GM23338 (cell line): Measurements from ENCODE around the gene FMN2. TPM values are rescaled to one million over a fixed set of nuclear protein-coding genes. Genes with fewer than 3 reads are reported as not detected.

ENCODE experiments used
- ATAC-seq: fragments of 200-7000 bp; cut with Tn5 transposase; 3 replicates; pipeline ENCODE4 v1.9.1; 2020
- DNase-seq: peaks from one replicate; pipeline ENCODE4 v3.0.0-alpha.2; 2015; ENCODE audit warnings: low spot score
- H2AFZ ChIP-seq: fragments of 200-600 bp; sonication (generic); 2 replicates; pipeline ENCODE4 v1.8.0; 2016; ENCODE audit warnings: antibody characterized with exemption, mild to moderate bottlenecking, moderate library complexity
- H3F3A ChIP-seq: fragments of 200-600 bp; sonication (generic); replicated peaks from 2 replicates; pipeline ENCODE4 v1.8.0; 2017; ENCODE audit warnings: antibody characterized with exemption, mixed run types, low read depth
- H3K27ac ChIP-seq: fragments of 200-600 bp; sonication (generic); 2 replicates; pipeline ENCODE4 v1.6.1; 2016; ENCODE audit warnings: low read depth
- H3K27me3 ChIP-seq: fragments of 200-600 bp; sonication (generic); 2 replicates; pipeline ENCODE4 v1.8.0; 2016; ENCODE audit warnings: mild to moderate bottlenecking, mixed run types, moderate library complexity; ENCODE audit not compliant: insufficient read depth
- H3K36me3 ChIP-seq: fragments of 200-600 bp; sonication (generic); 2 replicates; pipeline ENCODE4 v1.8.0; 2016; ENCODE audit warnings: mild to moderate bottlenecking; ENCODE audit not compliant: insufficient read depth
- H3K4me1 ChIP-seq: fragments of 200-600 bp; sonication (generic); 2 replicates; pipeline ENCODE4 v1.8.0; 2016; ENCODE audit warnings: mild to moderate bottlenecking, moderate library complexity; ENCODE audit not compliant: insufficient read depth
- H3K4me2 ChIP-seq: fragments of 200-600 bp; sonication (generic); 2 replicates; pipeline ENCODE4 v1.7.1; 2017; ENCODE audit warnings: mixed run types
- H3K4me3 ChIP-seq: fragments of 200-600 bp; sonication (generic); 2 replicates; pipeline ENCODE4 v1.6.1; 2016; ENCODE audit warnings: mixed run types
- H3K79me2 ChIP-seq: fragments of 200-600 bp; sonication (generic); replicated peaks from 2 replicates; pipeline ENCODE4 v1.8.0; 2017; ENCODE audit warnings: mild to moderate bottlenecking; ENCODE audit not compliant: insufficient read depth
- H3K9me2 ChIP-seq: fragments of 200-600 bp; sonication (generic); 2 replicates; pipeline ENCODE4 v1.8.0; 2017; ENCODE audit not compliant: insufficient read depth
- H4K20me1 ChIP-seq: fragments of 200-600 bp; sonication (generic); replicated peaks from 2 replicates; pipeline ENCODE4 v1.8.0; 2017; ENCODE audit warnings: mild to moderate bottlenecking; ENCODE audit not compliant: insufficient read depth
- H3K27ac Mint-ChIP-seq: 2 replicates; pipeline ENCODE4 v1.8.0; 2020; ENCODE audit warnings: inconsistent platforms, mild to moderate bottlenecking, moderate library complexity, mixed read lengths
- H3K27me3 Mint-ChIP-seq: 3 replicates; pipeline ENCODE4 v1.8.0; 2022; ENCODE audit warnings: low read depth, mild to moderate bottlenecking, moderate library complexity, mixed read lengths, inconsistent platforms; ENCODE audit not compliant: insufficient read depth, poor library complexity
- H3K36me3 Mint-ChIP-seq: 3 replicates; pipeline ENCODE4 v1.8.0; 2021; ENCODE audit warnings: low read depth, mild to moderate bottlenecking, inconsistent platforms, moderate library complexity, mixed read lengths
- H3K4me1 Mint-ChIP-seq: 3 replicates; pipeline ENCODE4 v1.8.0; 2020; ENCODE audit warnings: mild to moderate bottlenecking, inconsistent platforms, mixed read lengths
- H3K4me3 Mint-ChIP-seq: 3 replicates; pipeline ENCODE4 v1.8.0; 2021; ENCODE audit warnings: moderate library complexity, mild to moderate bottlenecking, inconsistent platforms, mixed read lengths
- H3K9me3 Mint-ChIP-seq: 3 replicates; pipeline ENCODE4 v1.8.0; 2020; ENCODE audit warnings: moderate library complexity, mild to moderate bottlenecking, inconsistent platforms, mixed read lengths
- CREB1 ChIP-seq: fragments of 250-450 bp; sonication (Bioruptor Pico); IDR thresholded peaks from 2 replicates; pipeline ENCODE4 v1.5.0; 2020; ENCODE audit warnings: low read depth, mild to moderate bottlenecking, moderate library complexity
- CTCF ChIP-seq, 2 experiments: fragments of 200-600 bp in 1 of 2; sonication (generic) in 1 of 2; conservative IDR thresholded peaks; 2 replicates each; pipeline versions ENCODE4 v1.5.1 to v1.6.1; 2016 to 2017; ENCODE audit warnings: antibody characterized with exemption in 2 of 2, low read depth in 2 of 2, mild to moderate bottlenecking in 2 of 2, moderate library complexity in 1 of 2
- ETS1 ChIP-seq: IDR thresholded peaks from 2 replicates; pipeline ENCODE4 v1.6.1; 2016; ENCODE audit warnings: antibody characterized with exemption
- EZH2phosphoT487 ChIP-seq: fragments of 200-600 bp; sonication (generic); IDR thresholded peaks from one replicate; pipeline ENCODE4 v1.8.1; 2018; ENCODE audit warnings: antibody characterized with exemption; ENCODE audit not compliant: unreplicated experiment
- JUNB ChIP-seq: IDR thresholded peaks from one replicate; pipeline ENCODE4 v1.6.1; 2016; ENCODE audit warnings: antibody characterized with exemption; ENCODE audit not compliant: unreplicated experiment
- NANOG ChIP-seq: IDR thresholded peaks from 2 replicates; pipeline ENCODE4 v1.6.1; 2016; ENCODE audit warnings: antibody characterized with exemption, borderline replicate concordance
- POLR2AphosphoS5 ChIP-seq: IDR thresholded peaks from 2 replicates; pipeline ENCODE4 v1.6.1; 2016; ENCODE audit warnings: antibody characterized with exemption, low read depth
- REST ChIP-seq: IDR thresholded peaks from one replicate; pipeline ENCODE4 v1.6.1; 2018; ENCODE audit warnings: antibody characterized with exemption; ENCODE audit not compliant: unreplicated experiment
- STAT1 ChIP-seq: IDR thresholded peaks from one replicate; pipeline ENCODE4 v1.6.1; 2016; ENCODE audit warnings: antibody characterized with exemption; ENCODE audit not compliant: unreplicated experiment
- ZNF114 ChIP-seq: fragments of 250-450 bp; sonication (Bioruptor Pico); IDR thresholded peaks from 2 replicates; pipeline ENCODE4 v1.5.0; 2020; ENCODE audit warnings: mild to moderate bottlenecking, moderate library complexity
- ZNF331 ChIP-seq: fragments of 250-450 bp; sonication (Bioruptor Pico); IDR thresholded peaks from 2 replicates; pipeline ENCODE4 v1.5.0; 2020; ENCODE audit warnings: low read depth, mild to moderate bottlenecking, moderate library complexity
- polyA plus RNA-seq: library from polyadenylated mRNA; unstranded; fragments of >200 nt; fragmentation: Nextera tagmentation; extraction: Ambion mirVana; gene quantifications from 2 replicates; pipeline ENCODE4 v1.2.1, GENCODE V29; 2016
- total RNA-seq: library from RNA; depleted of rRNA; stranded (reverse); fragments of >200 nt; shearing (Covaris generic); gene quantifications from 2 replicates; pipeline ENCODE4 v1.2.3, GENCODE V29; 2014

The FMN2 gene
- total and polyA plus RNA-seq, 2 experiments from 2014 or later, result 1.5 to 2.5 TPM

GRCh38 chr1:240117930-240118329 is 26.2 kb downstream of the FMN2 start:
- ATAC-seq, result no peak
- TF ChIP-seq ZNF114 (CRISPR knock-in tag), result no peak
- TF ChIP-seq STAT1, result no peak
- no peak for TF ChIP-seq CTCF (conservative IDR thresholded peaks at IDR 0.05; ENCODE audit: low read depth in 2 of 2)
- no peak for TF ChIP-seq ZNF331 (CRISPR knock-in tag)
- no peak for TF ChIP-seq EZH2phosphoT487
- no peak for TF ChIP-seq NANOG
- no peak for TF ChIP-seq REST
- TF ChIP-seq JUNB, result no peak
- Histone ChIP-seq H3K9me2 (peaks cover 8% of the 10 kb centered on the region), H4K20me1 (no peaks in the 10 kb centered on the region), H3K4me3 (no peak overlapping the region), H3K27ac (no peak overlapping the region), H3K36me3 (no peaks in the 10 kb centered on the region), H3F3A (no peaks in the 10 kb centered on the region), H3K4me2 (no peak overlapping the region), H2AFZ (no peak overlapping the region), H3K27me3 (no peaks in the 10 kb centered on the region), H3K4me1 (peaks cover 13% of the 10 kb centered on the region; the same call in 1 of the 2 replicates), H3K79me2 (no peaks in the 10 kb centered on the region)
- Mint-ChIP-seq H3K27ac (no peak overlapping the region), H3K4me3 (no peak overlapping the region), H3K4me1 (no peaks in the 10 kb centered on the region; the same call in 1 of the 3 replicates), H3K9me3 (no peaks in the 10 kb centered on the region), H3K27me3 (no peaks in the 10 kb centered on the region), H3K36me3 (no peaks in the 10 kb centered on the region)
- no peak for DNase-seq

GRCh38 chr1:240122639-240123613 is 31.2 kb downstream of the FMN2 start:
- Histone ChIP-seq H3K27me3 (no peaks in the 10 kb centered on the region), H4K20me1 (no peaks in the 10 kb centered on the region), H3K4me1 (no peaks in the 10 kb centered on the region), H3K4me2 (no peak overlapping the region), H3K79me2 (no peaks in the 10 kb centered on the region), H3K9me2 (peaks cover 8% of the 10 kb centered on the region; the same call in 1 of the 2 replicates), H2AFZ (no peak overlapping the region), H3K36me3 (no peaks in the 10 kb centered on the region), H3K27ac (no peak overlapping the region), H3F3A (no peaks in the 10 kb centered on the region), H3K4me3 (no peak overlapping the region)
- Mint-ChIP-seq H3K27ac (no peak overlapping the region), H3K4me1 (no peaks in the 10 kb centered on the region), H3K9me3 (no peaks in the 10 kb centered on the region), H3K36me3 (no peaks in the 10 kb centered on the region; the same call in 2 of the 3 replicates), H3K4me3 (no peak overlapping the region), H3K27me3 (peaks cover 3% of the 10 kb centered on the region)
- peak; percentile 35; the same call in 1 of the 3 replicates for ATAC-seq
- peak; percentile 35 for DNase-seq
- TF ChIP-seq CREB1 (CRISPR knock-in tag), result no peak
- TF ChIP-seq JUNB, result no peak
- TF ChIP-seq ZNF331 (CRISPR knock-in tag), result no peak
- no peak for TF ChIP-seq STAT1
- TF ChIP-seq ETS1, result no peak
- no peak for TF ChIP-seq CTCF (conservative IDR thresholded peaks at IDR 0.05; ENCODE audit: low read depth in 2 of 2)
- no peak for TF ChIP-seq ZNF114 (CRISPR knock-in tag)
- TF ChIP-seq POLR2AphosphoS5, result no peak
